GM12891 (cell line): ENCODE data around the gene MGAT5.

Experiments used
- POLR2A ChIP-seq: IDR thresholded peaks from 2 replicates; pipeline ENCODE4 v1.6.1; 2011; ENCODE audit warnings: low read depth, low read length, control low read depth
- POLR2AphosphoS5 ChIP-seq: IDR thresholded peaks from 2 replicates; pipeline ENCODE4 v1.6.1; 2011; ENCODE audit warnings: low read depth, low read length, control low read depth
- TAF1 ChIP-seq: IDR thresholded peaks from 2 replicates; pipeline ENCODE4 v1.6.1; 2011; ENCODE audit warnings: low read depth, low read length, control low read depth

GRCh38 chr2:134391751-134392160 lies 137.9 kb downstream of the MGAT5 start:
- TF ChIP-seq TAF1: no peak
- TF ChIP-seq POLR2AphosphoS5: no peak
- TF ChIP-seq POLR2A: no peak
